WERI-Rb-1 (cell line): ENCODE measurements around the gene CLECL1.
"Not testable (repeated sequence)": the region's sequence is repeated elsewhere in the genome, so short reads cannot be mapped to it uniquely, and the experiment has no call there.

Source experiments
- DNase-seq: peaks from one replicate; pipeline ENCODE4 v3.0.0-alpha.2; 2020
- H3K27ac ChIP-seq: fragments of 250-450 bp; sonication (Bioruptor Pico); 2 replicates; pipeline ENCODE4 v1.5.1; 2020; ENCODE audit warnings: mild to moderate bottlenecking, moderate library complexity
- H3K27me3 ChIP-seq: fragments of 250-450 bp; sonication (Bioruptor Pico); 2 replicates; pipeline ENCODE4 v1.5.1; 2021; ENCODE audit warnings: mild to moderate bottlenecking, low read depth, moderate library complexity; ENCODE audit not compliant: insufficient read depth, severe bottlenecking
- H3K36me3 ChIP-seq: fragments of 250-450 bp; sonication (Bioruptor Pico); 2 replicates; pipeline ENCODE4 v1.5.1; 2020; ENCODE audit warnings: mild to moderate bottlenecking, moderate library complexity
- H3K4me3 ChIP-seq: 2 replicates; pipeline ENCODE4 v1.5.1; 2011; ENCODE audit warnings: low read depth, mild to moderate bottlenecking, control low read depth, low read length
- H3K9me3 ChIP-seq: fragments of 250-450 bp; sonication (Bioruptor Pico); 2 replicates; pipeline ENCODE4 v1.5.1; 2021; ENCODE audit warnings: mild to moderate bottlenecking, moderate library complexity; ENCODE audit not compliant: severe bottlenecking
- TF ChIP-seq, protein P1 (sequence below): IDR thresholded peaks from 2 replicates; pipeline ENCODE4 v1.5.1; 2011; ENCODE audit warnings: low read depth, mild to moderate bottlenecking, control low read depth, inconsistent platforms, low read length

Gene CLECL1

GRCh38 chr12:9740106-9740750, 7.3 kb upstream of the CLECL1 start:
- Histone ChIP-seq H3K4me3 (no peak overlapping the region), H3K36me3 (no peaks in the 10 kb centered on the region), H3K27me3 (no peaks in the 10 kb centered on the region), H3K9me3 (no peaks in the 10 kb centered on the region), H3K27ac (no peak overlapping the region)
- TF ChIP-seq, protein P1, sequence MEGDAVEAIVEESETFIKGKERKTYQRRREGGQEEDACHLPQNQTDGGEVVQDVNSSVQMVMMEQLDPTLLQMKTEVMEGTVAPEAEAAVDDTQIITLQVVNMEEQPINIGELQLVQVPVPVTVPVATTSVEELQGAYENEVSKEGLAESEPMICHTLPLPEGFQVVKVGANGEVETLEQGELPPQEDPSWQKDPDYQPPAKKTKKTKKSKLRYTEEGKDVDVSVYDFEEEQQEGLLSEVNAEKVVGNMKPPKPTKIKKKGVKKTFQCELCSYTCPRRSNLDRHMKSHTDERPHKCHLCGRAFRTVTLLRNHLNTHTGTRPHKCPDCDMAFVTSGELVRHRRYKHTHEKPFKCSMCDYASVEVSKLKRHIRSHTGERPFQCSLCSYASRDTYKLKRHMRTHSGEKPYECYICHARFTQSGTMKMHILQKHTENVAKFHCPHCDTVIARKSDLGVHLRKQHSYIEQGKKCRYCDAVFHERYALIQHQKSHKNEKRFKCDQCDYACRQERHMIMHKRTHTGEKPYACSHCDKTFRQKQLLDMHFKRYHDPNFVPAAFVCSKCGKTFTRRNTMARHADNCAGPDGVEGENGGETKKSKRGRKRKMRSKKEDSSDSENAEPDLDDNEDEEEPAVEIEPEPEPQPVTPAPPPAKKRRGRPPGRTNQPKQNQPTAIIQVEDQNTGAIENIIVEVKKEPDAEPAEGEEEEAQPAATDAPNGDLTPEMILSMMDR = no peak
- DNase-seq = no peak

GRCh38 chr12:9739404-9740105, 6.7 kb upstream of the CLECL1 start:
- H3K9me3 ChIP-seq, DNase-seq, H3K27ac ChIP-seq, H3K4me3 ChIP-seq, H3K36me3 ChIP-seq, H3K27me3 ChIP-seq: not testable (repeated sequence)

DNA sequence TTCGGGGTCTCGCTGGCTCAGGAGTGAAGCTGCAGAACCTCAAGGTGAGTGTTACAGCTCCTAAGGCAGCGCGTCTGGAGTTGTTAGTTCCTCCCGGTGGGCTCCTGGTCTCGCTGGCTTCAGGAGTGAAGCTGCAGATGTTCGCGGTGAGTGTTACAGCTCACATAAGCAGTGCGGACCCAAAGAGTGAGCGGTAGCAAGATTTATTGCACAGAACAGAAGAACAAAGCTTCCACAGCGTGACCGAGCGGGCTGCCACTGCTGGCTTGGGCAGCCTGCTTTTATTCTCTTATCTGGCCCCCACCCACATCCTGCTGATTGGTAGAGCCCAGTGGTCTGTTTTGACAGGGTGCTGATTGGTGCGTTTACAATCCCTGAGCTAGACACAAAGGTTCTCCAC, 6.0 kb upstream of the CLECL1 start:
- H3K36me3 ChIP-seq, DNase-seq, H3K9me3 ChIP-seq, H3K27ac ChIP-seq, H3K4me3 ChIP-seq, H3K27me3 ChIP-seq: not testable (repeated sequence)

- Histone ChIP-seq H3K36me3 (no peaks in the 10 kb centered on the region), H3K9me3 (no peaks in the 10 kb centered on the region), H3K4me3 (no peak overlapping the region), H3K27me3 (no peaks in the 10 kb centered on the region), H3K27ac (no peak overlapping the region)
- TF ChIP-seq, protein P1 = no peak
- DNase-seq = no peak
Measured at GRCh38 chr12:9736936-9737705, 4.2 kb upstream of the CLECL1 start.

GRCh38 chr12:9735601-9736000, 2.7 kb upstream of the CLECL1 start:
- no peak overlapping the region for H3K27ac ChIP-seq
- no peak for DNase-seq
- TF ChIP-seq, protein P1 = no peak

GRCh38 chr12:9731797-9732196, 1.1 kb downstream of the CLECL1 start:
- TF ChIP-seq, protein P1 = no peak
- no peak for DNase-seq
- Histone ChIP-seq H3K9me3 (no peaks in the 10 kb centered on the region), H3K27me3 (no peaks in the 10 kb centered on the region), H3K4me3 (no peak overlapping the region), H3K27ac (no peak overlapping the region), H3K36me3 (no peaks in the 10 kb centered on the region)

More at GRCh38 chr12:9735601-9736000, 2.7 kb upstream of the CLECL1 start:
- Histone ChIP-seq H3K9me3 (no peaks in the 10 kb centered on the region), H3K36me3 (no peaks in the 10 kb centered on the region), H3K27me3 (no peaks in the 10 kb centered on the region), H3K4me3 (no peak overlapping the region)
